ENCODE data around the gene KLHL17. TPM values are rescaled to one million over a fixed set of nuclear protein-coding genes. Genes with fewer than 3 reads are reported as not detected.

The KLHL17 gene
- polyA plus RNA-seq, 4 donors, result 3.9 to 11.9 (median 6.8) TPM

- FAIRE-seq (no peak), DNase-seq (no peak)
- H3K36me3 ChIP-seq (ENCODE audit: control insufficient read depth in 3 of 3, insufficient read depth in 2 of 3, low read depth in 1 of 3, low read length in 3 of 3), result peaks cover 0 to 21% (median 0%) of the 10 kb centered on the region in 3 donors
- 92 to 93% (median 93%) methylated on average over 34 to 40 of the region's 51 CpGs for WGBS, 3 donors
- peaks cover 2 to 18% (median 2%) of the 10 kb centered on the region in 3 donors for H3K4me1 ChIP-seq (ENCODE audit: control insufficient read depth in 3 of 3, insufficient read depth in 2 of 3, low read depth in 1 of 3, low read length in 2 of 3)
- peaks cover 0 to 4% of the 10 kb centered on the region in 2 donors for H3K9me3 ChIP-seq (ENCODE audit: control insufficient read depth in 2 of 2, insufficient read depth in 1 of 2, low read depth in 1 of 2, low read length in 1 of 2)
- H3K4me3 ChIP-seq (ENCODE audit: low read depth in 1 of 3, low read length in 3 of 3), result no peak overlapping the region
- no peak overlapping the region for H3K27ac ChIP-seq (ENCODE audit: low read depth in 1 of 3, low read length in 2 of 3)
- H3K27me3 ChIP-seq (ENCODE audit: control insufficient read depth in 3 of 3, insufficient read depth in 3 of 3, low read length in 3 of 3), result peaks cover 0 to 47% (median 0%) of the 10 kb centered on the region in 3 donors
These were observed 4.5 kb downstream of the KLHL17 start for GRCh38 chr1:964691-965525.

GRCh38 chr1:965526-966134, 5.2 kb downstream of the KLHL17 start:
- peaks cover 0 to 4% of the 10 kb centered on the region in 2 donors for H3K9me3 ChIP-seq (ENCODE audit: control insufficient read depth in 2 of 2, insufficient read depth in 1 of 2, low read depth in 1 of 2, low read length in 1 of 2)
- peaks cover 0 to 51% (median 3%) of the 10 kb centered on the region in 3 donors for H3K27me3 ChIP-seq (ENCODE audit: control insufficient read depth in 3 of 3, insufficient read depth in 3 of 3, low read length in 3 of 3)
- no peak for FAIRE-seq
- peaks cover 0 to 14% (median 2%) of the 10 kb centered on the region in 3 donors for H3K4me1 ChIP-seq (ENCODE audit: control insufficient read depth in 3 of 3, insufficient read depth in 2 of 3, low read depth in 1 of 3, low read length in 2 of 3)
- WGBS, 3 donors, result 75 to 82% (median 77%) methylated on average over 24 to 26 of the region's 26 CpGs
- H3K27ac ChIP-seq (ENCODE audit: low read depth in 1 of 3, low read length in 2 of 3), result peak overlapping the region in 1 of 3 donors; percentile 84
- H3K4me3 ChIP-seq (ENCODE audit: low read depth in 1 of 3, low read length in 3 of 3), result no peak overlapping the region
- H3K36me3 ChIP-seq (ENCODE audit: control insufficient read depth in 3 of 3, insufficient read depth in 2 of 3, low read depth in 1 of 3, low read length in 3 of 3), result peaks cover 0 to 21% (median 0%) of the 10 kb centered on the region in 3 donors
- no peak for DNase-seq

- Histone ChIP-seq H3K27me3 (ENCODE audit: control insufficient read depth in 3 of 3, insufficient read depth in 3 of 3, low read length in 3 of 3) (peaks cover 0 to 56% (median 3%) of the 10 kb centered on the region in 3 donors), H3K9me3 (ENCODE audit: control insufficient read depth in 2 of 2, insufficient read depth in 1 of 2, low read depth in 1 of 2, low read length in 1 of 2) (peaks cover 0 to 4% of the 10 kb centered on the region in 2 donors), H3K36me3 (ENCODE audit: control insufficient read depth in 3 of 3, insufficient read depth in 2 of 3, low read depth in 1 of 3, low read length in 3 of 3) (peaks cover 0 to 21% (median 0%) of the 10 kb centered on the region in 3 donors), H3K4me3 (ENCODE audit: low read depth in 1 of 3, low read length in 3 of 3) (peak within 1 kb of the TSS; percentile 43 to 55 (median 52)), H3K27ac (ENCODE audit: low read depth in 1 of 3, low read length in 2 of 3) (peak within 1 kb of the TSS in 2 of 3 donors; percentile 17 to 84), H3K4me1 (ENCODE audit: control insufficient read depth in 3 of 3, insufficient read depth in 2 of 3, low read depth in 1 of 3, low read length in 2 of 3) (peaks cover 0 to 14% (median 2%) of the 10 kb centered on the region in 3 donors)
- FAIRE-seq (no peak), DNase-seq (peak; percentile 31 to 57)
- 5 to 7% (median 5%) methylated on average over 15 to 31 of the region's 31 CpGs for WGBS, 3 donors
These were observed 5.8 kb downstream of the KLHL17 start, which contains the start of gene PLEKHN1 for GRCh38 chr1:966135-966703. Gene PLEKHN1, plus strand, starts transcription at chr1:966482. Its CDS starts 50 bp downstream, at chr1:966532.

- peaks cover 0 to 4% of the 10 kb centered on the region in 2 donors for H3K9me3 ChIP-seq (ENCODE audit: control insufficient read depth in 2 of 2, insufficient read depth in 1 of 2, low read depth in 1 of 2, low read length in 1 of 2)
- peaks cover 0 to 56% (median 6%) of the 10 kb centered on the region in 3 donors for H3K27me3 ChIP-seq (ENCODE audit: control insufficient read depth in 3 of 3, insufficient read depth in 3 of 3, low read length in 3 of 3)
- peak overlapping the region in 2 of 3 donors; percentile 17 to 84 for H3K27ac ChIP-seq (ENCODE audit: low read depth in 1 of 3, low read length in 2 of 3)
- no peak for FAIRE-seq
- peaks cover 0 to 14% (median 2%) of the 10 kb centered on the region in 3 donors for H3K4me1 ChIP-seq (ENCODE audit: control insufficient read depth in 3 of 3, insufficient read depth in 2 of 3, low read depth in 1 of 3, low read length in 2 of 3)
- H3K36me3 ChIP-seq (ENCODE audit: control insufficient read depth in 3 of 3, insufficient read depth in 2 of 3, low read depth in 1 of 3, low read length in 3 of 3), result peaks cover 0 to 21% (median 0%) of the 10 kb centered on the region in 3 donors
- DNase-seq, result peak; percentile 75 to 88
- whole genome bisulfite sequencing, 3 donors, result 0 to 1% (median 1%) methylated on average over 36 to 60 of the region's 60 CpGs
- peak overlapping the region; percentile 43 to 55 (median 52) for H3K4me3 ChIP-seq (ENCODE audit: low read depth in 1 of 3, low read length in 3 of 3)
These were observed 6.4 kb downstream of the KLHL17 start for GRCh38 chr1:966704-967300.

GRCh38 chr1:967466-968343, 7.3 kb downstream of the KLHL17 start:
- Histone ChIP-seq H3K9me3 (ENCODE audit: control insufficient read depth in 2 of 2, insufficient read depth in 1 of 2, low read depth in 1 of 2, low read length in 1 of 2) (peaks cover 0 to 4% of the 10 kb centered on the region in 2 donors), H3K36me3 (ENCODE audit: control insufficient read depth in 3 of 3, insufficient read depth in 2 of 3, low read depth in 1 of 3, low read length in 3 of 3) (peaks cover 0 to 14% (median 0%) of the 10 kb centered on the region in 3 donors), H3K27me3 (ENCODE audit: control insufficient read depth in 3 of 3, insufficient read depth in 3 of 3, low read length in 3 of 3) (peaks cover 0 to 62% (median 10%) of the 10 kb centered on the region in 3 donors), H3K4me1 (ENCODE audit: control insufficient read depth in 3 of 3, insufficient read depth in 2 of 3, low read depth in 1 of 3, low read length in 2 of 3) (peaks cover 0 to 14% (median 2%) of the 10 kb centered on the region in 3 donors), H3K4me3 (ENCODE audit: low read depth in 1 of 3, low read length in 3 of 3) (no peak overlapping the region), H3K27ac (ENCODE audit: low read depth in 1 of 3, low read length in 2 of 3) (no peak overlapping the region)
- 53 to 69% (median 59%) methylated on average over 20 to 23 of the region's 23 CpGs for WGBS, 3 donors
- FAIRE-seq, result no peak
- no peak for DNase-seq

GRCh38 chr1:969260-969855, 9.0 kb downstream of the KLHL17 start:
- H3K27me3 ChIP-seq (ENCODE audit: control insufficient read depth in 3 of 3, insufficient read depth in 3 of 3, low read length in 3 of 3), result peaks cover 0 to 72% (median 10%) of the 10 kb centered on the region in 3 donors
- peaks cover 0 to 4% (median 0%) of the 10 kb centered on the region in 3 donors for H3K36me3 ChIP-seq (ENCODE audit: control insufficient read depth in 3 of 3, insufficient read depth in 2 of 3, low read depth in 1 of 3, low read length in 3 of 3)
- H3K9me3 ChIP-seq (ENCODE audit: control insufficient read depth in 2 of 2, insufficient read depth in 1 of 2, low read depth in 1 of 2, low read length in 1 of 2), result no peaks in the 10 kb centered on the region
- DNase-seq (no peak), FAIRE-seq (no peak)
- peaks cover 0 to 11% (median 2%) of the 10 kb centered on the region in 3 donors for H3K4me1 ChIP-seq (ENCODE audit: control insufficient read depth in 3 of 3, insufficient read depth in 2 of 3, low read depth in 1 of 3, low read length in 2 of 3)
- H3K4me3 ChIP-seq (ENCODE audit: low read depth in 1 of 3, low read length in 3 of 3), result no peak overlapping the region
- H3K27ac ChIP-seq (ENCODE audit: low read depth in 1 of 3, low read length in 2 of 3), result no peak overlapping the region
- 78 to 86% (median 84%) methylated on average over 15 of the region's 15 CpGs for WGBS, 3 donors

- Histone ChIP-seq H3K27me3 (ENCODE audit: control insufficient read depth in 3 of 3, insufficient read depth in 3 of 3, low read length in 3 of 3) (peaks cover 0 to 81% (median 10%) of the 10 kb centered on the region in 3 donors), H3K4me3 (ENCODE audit: low read depth in 1 of 3, low read length in 3 of 3) (no peak overlapping the region), H3K4me1 (ENCODE audit: control insufficient read depth in 3 of 3, insufficient read depth in 2 of 3, low read depth in 1 of 3, low read length in 2 of 3) (peaks cover 0 to 11% (median 2%) of the 10 kb centered on the region in 3 donors), H3K27ac (ENCODE audit: low read depth in 1 of 3, low read length in 2 of 3) (no peak overlapping the region), H3K9me3 (ENCODE audit: control insufficient read depth in 2 of 2, insufficient read depth in 1 of 2, low read depth in 1 of 2, low read length in 1 of 2) (no peaks in the 10 kb centered on the region), H3K36me3 (ENCODE audit: control insufficient read depth in 3 of 3, insufficient read depth in 2 of 3, low read depth in 1 of 3, low read length in 3 of 3) (no peaks in the 10 kb centered on the region)
- 18 to 21% (median 19%) methylated on average over 32 to 33 of the region's 33 CpGs for WGBS, 3 donors
- DNase-seq, result no peak
- no peak for FAIRE-seq
These were observed 10.0 kb downstream of the KLHL17 start for GRCh38 chr1:970242-970972.
